ENCODE data around the gene ARG1. TPM values are rescaled to one million over a fixed set of nuclear protein-coding genes. Genes with fewer than 3 reads are reported as not detected.

ARG1 gene
- polyA plus RNA-seq, 4 donors: 0.87 to 4.3 (median 0.96) TPM; not detected in 1

Other genes starting within 250 kb of the ARG1 start
- 10 to 100 TPM; 42.3 to 63.6 (median 50.6) TPM for gene MED23, start 55.0 kb downstream of the ARG1 start, polyA plus RNA-seq (ENCODE audit: insufficient read length in 4 of 4)
- gene ENPP3, start 64.1 kb downstream of the ARG1 start, polyA plus RNA-seq (ENCODE audit: insufficient read length in 4 of 4): 10 to 100 TPM in 2 of 4 donors, 1 to 10 TPM in 2; 7.2 to 12.6 (median 10.5) TPM
- not detected for gene OR2A4, start 128.2 kb downstream of the ARG1 start, polyA plus RNA-seq (ENCODE audit: insufficient read length in 4 of 4)
- gene CTAGE9, start 137.8 kb downstream of the ARG1 start, polyA plus RNA-seq (ENCODE audit: insufficient read length in 4 of 4): under 1 TPM in 3 of 4 donors, not detected in 1; 0.36 to 0.53 (median 0.40) TPM
- 10 to 100 TPM; 18.3 to 27.7 (median 20.3) TPM for gene ENPP1, start 234.8 kb downstream of the ARG1 start, polyA plus RNA-seq (ENCODE audit: insufficient read length in 4 of 4)